ENCODE measurements around the gene PSMD9.
"Not testable (repeated sequence)": the region's sequence is repeated elsewhere in the genome, so short reads cannot be mapped to it uniquely, and the experiment has no call there.

PSMD9 gene, protein sequence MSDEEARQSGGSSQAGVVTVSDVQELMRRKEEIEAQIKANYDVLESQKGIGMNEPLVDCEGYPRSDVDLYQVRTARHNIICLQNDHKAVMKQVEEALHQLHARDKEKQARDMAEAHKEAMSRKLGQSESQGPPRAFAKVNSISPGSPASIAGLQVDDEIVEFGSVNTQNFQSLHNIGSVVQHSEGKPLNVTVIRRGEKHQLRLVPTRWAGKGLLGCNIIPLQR

DNA sequence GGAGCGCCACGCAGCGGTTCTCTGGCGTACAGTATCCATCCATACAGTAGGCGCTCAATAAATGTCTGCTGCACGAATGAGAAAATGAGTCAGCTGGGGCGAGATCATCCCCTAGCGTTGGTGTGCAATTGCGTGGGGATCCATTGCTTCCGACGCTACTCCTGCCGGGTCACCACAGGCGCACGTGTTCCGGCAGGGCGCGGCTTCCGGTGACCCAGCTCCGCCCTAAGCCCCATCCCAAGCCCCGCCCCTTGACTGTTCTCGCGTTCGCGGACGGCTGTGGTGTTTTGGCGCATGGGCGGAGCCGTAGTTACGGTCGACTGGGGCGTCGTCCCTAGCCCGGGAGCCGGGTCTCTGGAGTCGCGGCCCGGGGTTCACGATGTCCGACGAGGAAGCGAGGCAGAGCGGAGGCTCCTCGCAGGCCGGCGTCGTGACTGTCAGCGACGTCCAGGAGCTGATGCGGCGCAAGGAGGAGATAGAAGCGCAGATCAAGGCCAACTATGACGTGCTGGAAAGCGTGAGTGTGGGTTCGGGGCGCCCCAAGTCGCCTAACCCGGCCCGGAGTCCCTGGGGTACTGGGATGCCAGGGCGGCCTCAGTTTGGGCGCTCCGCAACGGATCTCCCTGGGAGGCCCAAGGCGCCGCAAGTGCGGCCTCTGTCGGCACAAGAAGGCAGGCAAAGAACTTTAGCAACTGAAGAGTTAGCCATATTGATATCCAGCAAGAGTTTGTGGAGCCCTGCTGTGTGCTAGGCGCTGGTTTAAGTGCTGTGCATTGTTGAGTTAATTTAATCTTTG, at the start of gene PSMD9:
Gene PSMD9 (plus strand): TSS at position 313 of the 796 bp plus-strand sequence. CDS start 67 bp downstream, at position 380.
- DNase-seq (ENCODE audit: low spot score) = peak; percentile 98

DNA sequence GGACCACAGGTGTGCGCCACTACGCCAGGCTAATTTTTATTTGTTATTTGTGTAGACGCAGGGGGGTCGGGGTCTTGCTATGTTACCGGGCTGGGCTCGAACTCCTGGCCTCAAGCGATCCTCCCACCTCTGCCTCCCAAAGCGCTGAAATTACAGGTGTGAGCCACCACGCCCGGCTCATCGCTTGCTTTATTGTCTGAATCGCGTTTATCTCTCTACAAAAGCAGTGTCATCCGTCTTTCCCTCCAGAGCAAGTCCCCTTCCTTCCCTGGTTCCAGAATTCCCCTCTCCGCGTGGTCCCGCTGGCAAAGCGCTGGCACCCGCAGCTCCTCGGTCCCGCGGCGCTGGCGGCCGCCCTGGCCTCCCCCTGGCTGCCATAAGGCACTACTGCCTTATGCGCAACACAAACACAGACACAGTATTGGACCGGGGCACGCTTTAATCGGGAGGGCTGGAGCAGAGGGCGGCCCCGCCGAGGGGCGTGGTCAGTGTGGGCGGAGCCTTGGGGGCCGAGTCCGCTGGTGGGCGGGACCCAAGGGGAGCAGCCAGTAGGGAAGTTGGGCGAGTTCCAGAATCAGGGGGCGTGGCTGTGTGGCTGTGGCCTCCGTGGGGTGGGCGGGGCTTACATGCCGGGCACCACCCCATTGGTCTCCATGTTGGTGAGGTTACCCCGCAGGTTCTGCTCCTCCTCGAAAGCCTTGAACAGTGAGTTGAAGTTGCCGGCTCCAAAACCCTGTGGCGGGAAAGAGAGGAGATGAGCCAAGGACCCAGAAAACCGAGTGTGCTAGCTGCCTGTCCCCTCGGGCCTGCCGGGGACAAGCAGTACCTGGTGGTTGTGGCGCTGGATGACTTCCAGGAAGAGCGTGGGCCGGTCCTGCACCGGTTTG, 49.2 kb upstream of the PSMD9 start:
- DNase-seq (ENCODE audit: low spot score) = peak; percentile 97

DNA sequence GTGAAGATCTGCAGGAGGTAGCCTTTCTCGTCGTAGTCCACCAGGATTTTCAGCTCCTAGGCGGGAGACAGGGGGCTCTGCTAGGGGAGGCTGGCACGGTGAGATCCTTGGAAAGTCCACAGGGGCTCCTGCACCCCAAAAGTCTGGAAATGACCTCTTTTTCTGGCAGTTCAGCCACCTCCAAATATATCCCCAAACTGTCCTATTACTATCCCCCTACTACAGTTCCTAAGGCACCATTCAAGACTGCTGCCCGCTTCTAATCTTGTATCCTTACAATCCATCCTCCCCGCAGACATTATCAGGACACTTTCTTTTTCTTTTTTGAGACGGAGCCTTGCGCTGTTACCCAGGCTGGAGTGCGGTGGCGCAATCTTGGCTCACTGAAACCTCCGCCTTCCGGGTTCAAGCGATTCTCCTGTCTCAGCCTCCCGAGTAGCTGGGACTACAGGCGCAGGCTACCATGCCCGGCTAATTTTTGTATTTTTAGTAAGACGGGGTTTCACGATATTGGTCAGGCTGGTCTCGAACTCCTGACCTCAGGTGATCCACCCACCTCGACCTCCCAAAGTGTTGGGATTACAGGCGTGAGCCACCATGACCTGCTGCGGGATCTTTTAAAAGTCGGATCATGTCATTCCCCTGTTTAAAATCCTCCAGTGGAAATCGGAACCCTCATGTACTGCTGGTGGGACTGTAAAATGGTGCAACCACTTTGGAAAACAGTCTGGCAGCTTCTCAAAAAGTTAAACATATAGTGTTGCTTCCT, 48.4 kb upstream of the PSMD9 start:
- DNase-seq (ENCODE audit: low spot score) = no peak

DNA sequence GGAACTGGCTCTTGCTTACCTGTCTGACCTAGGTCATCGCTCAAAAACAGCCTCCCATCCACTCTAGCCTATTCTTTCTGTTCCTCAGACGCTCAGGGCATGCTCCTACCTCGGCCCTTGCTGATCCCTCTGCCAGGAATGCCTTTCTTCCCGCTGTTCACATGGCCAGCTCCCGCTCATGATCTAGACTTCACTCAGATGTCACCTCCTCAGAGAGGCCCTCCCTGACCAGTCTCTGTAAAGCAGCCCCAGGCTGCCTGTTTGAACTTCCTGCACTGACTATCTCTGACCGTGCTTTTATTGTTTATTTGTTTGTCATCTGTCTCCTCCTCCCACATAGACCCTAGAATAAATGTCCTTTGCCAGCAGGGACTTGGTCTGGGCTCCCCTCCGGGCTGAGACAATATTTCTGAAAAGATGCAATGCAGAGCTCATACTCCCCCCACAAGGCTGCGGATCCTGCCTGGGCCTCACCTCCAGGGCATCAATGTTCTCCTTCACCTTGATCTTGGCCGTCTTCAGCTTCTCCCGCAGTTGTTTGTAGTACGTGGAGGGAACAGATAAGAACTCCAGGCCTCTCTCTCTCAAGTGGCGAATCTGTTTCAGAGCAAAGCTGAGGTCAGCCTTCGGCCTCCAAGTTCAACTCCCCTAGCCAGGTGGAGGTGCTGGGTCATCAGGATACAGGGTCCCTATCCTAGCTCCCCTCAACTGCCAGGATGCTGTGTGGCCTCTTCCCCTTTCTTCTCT, 45.2 kb upstream of the PSMD9 start:
- DNase-seq (ENCODE audit: low spot score) = no peak

DNA sequence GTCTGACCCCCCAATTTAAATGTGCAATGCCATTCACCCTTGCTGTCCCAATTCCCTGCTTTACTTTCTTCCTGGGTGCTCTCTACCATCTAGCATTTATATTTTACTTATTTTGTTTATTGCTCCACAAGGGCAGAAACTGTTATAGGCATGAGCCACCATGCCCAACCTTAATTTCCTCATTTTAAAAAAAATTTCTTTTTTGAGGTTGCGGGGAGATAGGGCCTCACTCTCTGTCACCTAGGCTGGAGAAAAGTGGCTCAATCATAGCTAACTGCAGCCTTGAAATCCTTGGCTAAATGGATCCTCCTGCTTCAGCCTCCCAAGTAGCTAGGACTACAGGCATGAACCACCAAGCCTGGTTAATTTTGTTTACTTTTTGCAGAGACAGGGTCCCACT, 42.9 kb upstream of the PSMD9 start:
- DNase-seq (ENCODE audit: low spot score) = no peak

DNA sequence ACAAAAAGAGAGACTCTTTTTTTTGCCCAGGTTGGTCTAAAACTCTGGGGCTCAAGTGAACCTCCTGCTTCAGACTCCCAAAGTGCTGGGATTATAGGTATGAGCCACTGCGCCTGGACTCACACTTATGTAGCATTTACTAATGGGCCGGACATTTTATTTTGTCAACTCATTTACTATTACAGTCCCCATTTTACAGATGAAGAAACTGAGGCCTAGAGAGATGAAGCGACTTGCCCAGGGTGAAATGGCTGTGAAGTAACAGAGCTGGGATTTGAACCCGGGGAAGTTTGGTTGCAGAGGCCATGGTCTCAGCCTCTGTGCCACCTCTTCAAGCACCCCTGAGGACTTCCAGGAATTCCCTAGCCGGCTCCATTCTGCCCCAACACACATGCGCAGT, 39.4 kb upstream of the PSMD9 start:
- no peak for DNase-seq (ENCODE audit: low spot score)

DNA sequence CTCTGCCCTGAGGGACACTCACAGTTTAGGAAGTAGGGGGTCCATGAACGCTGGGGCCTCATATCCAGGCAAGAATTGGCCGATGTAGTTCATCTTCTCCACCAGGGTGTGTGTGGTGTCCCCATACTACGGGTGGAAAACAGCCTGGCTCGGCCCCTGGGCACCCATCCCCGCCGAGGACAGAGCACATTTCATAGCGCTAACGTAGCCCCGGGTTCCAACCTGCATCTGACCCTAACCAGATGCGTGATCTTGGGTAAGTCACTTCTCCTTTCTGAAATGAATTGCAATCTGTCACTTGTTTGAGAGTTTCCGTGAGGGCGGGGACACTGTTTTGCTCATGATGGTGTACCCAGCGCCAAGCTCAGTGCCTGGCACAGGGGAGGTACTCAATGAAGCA, 38.9 kb upstream of the PSMD9 start:
- no peak for DNase-seq (ENCODE audit: low spot score)

DNA sequence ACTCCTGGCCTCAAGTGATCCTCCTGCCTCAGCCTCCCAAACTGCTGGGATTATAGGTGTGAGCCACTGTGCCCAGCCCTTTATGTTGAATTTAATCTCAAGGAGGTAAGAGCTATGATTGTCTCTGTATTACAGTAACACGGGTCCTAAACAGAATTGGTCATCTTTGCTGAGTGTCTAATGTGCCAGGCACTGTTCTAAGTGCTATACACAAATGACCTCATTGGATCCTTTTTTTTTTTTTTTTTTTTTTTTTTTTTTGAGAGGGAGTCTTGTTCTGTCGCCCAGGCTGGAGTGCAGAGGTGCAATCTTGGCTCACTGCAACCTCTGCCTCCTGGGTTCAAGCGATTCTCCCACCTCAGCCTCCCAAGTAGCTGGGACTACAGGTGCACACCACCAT, 36.2 kb upstream of the PSMD9 start:
- not testable (repeated sequence) for DNase-seq (ENCODE audit: low spot score)

DNA sequence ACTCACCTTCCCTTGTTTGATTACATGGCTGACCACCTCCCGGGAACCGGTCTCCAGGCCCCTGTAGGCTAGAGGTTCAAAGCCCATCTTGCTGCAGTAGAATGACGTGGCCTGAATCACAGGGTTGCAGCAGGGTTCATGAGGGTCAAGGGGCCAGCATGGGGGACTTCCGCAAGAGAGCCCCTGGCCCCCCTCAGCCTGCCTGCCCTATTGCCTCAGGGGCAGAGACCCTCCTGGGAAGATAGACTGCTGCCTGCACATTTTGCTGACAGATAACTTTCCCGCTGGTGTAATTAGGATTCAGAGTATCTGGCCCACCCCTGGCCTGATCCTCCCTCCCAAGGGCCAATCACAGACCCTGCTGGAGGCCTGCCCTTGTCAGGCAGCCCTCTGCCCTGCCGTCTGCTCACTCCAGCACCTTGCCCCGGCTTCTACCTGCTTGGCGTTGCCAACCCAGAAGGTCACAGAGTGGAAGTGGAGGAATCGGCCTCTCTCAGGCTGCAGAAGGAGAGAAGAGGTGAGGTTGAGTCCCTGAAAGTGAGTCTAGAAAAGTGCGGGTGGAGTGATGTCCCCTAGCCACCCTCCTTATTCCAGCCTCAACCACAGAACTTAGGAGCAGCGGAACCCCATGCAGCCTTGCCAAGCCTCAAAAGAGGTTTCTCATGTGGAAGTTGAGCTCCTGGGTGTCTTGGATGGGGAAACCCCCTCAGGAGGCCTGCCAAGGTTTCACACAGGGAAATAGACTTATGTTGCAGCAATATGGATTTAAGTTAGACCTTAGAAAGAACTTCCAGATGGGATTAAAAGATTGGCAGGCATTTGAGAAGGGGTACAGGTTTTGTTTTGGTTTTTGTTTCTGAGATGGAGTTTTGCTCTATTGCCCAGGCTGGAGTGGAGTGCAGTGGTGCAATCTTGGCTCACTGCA, 31.0 kb upstream of the PSMD9 start:
- DNase-seq (ENCODE audit: low spot score) = no peak

DNA sequence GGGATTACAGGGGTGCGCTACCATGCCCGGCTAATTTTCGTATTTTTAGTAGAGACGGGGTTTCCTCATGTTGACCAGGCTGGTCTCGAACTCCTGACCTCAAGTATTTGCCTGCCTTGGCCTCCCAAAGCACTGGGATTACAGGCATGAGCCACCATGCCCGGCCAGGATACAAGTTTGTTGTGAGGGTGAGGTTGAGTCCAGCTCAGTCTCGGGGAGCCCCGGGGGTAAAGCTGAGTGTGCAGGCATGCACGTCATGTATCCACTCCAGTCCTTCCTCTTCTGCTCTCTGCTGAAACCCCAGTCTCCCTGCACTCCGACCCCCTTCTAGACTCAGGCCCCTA, 30.3 kb upstream of the PSMD9 start:
- no peak for DNase-seq (ENCODE audit: low spot score)

DNA sequence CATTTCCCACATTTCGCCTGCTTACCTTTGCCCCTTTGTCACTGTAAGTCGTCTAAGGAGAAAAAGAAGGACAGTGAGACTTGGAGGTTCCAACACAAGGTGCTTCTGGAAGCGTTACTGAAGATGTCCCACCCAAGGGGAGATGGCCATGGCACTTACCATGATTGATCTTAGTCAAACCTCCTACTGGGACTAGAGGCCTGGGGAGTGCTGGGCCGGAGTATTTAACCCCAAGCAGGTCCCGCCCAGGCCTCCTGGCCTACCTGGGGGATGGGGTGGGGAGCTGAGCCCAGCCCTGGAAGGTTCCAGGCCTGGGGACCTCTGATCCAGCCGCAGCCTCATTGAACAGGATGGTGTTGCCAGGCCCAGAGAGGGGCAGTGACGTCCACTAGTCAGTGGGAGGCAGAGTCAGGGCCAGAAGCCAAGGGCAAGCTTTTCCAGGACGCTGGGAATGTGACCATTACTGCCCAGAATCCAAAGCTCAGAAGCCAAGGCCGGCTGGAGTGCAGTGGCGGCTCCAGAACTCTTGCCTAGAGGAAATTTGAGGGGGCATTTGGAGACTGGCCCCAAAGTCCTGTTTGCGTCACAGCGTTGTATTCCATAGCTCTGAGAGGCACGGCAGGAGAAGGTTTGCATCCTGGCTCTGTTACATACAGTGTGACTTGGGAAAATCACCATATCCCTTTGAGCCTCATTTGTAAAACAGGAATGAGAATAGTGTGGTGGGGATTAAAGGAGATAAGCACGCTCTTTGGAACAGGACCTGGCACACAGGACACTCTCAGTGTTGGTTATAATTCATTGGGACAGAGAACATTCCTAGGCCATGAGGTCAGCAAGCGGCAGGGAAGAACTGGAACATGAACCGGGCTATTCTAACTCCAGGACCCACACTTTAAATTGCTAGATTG, 29.7 kb upstream of the PSMD9 start, which contains the start of gene HPD:
Gene HPD (minus strand): TSS at position 198 of the 911 bp plus-strand sequence. CDS start 36 bp downstream, at position 162.
- DNase-seq (ENCODE audit: low spot score) = peak; percentile 19

DNA sequence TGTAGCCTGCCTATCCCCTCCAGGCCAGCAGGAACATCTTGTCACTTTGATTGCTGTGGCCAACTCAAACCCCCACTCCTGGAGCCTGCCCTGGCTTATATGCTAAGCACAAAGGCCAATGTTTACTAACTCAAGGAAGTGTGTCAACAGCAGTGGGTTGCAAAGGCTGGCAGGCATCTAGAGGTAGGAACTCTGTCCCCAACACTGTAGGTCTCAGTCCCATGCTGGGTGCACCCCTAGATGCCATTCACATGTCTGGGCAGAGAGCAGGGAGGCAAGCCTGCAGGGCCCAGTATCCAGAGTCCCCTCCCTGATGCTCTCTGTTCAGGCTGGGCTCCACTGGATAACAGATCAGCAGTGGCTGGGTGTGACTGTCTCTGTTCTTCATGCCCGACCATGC, 28.3 kb upstream of the PSMD9 start:
- no peak for DNase-seq (ENCODE audit: low spot score)

DNA sequence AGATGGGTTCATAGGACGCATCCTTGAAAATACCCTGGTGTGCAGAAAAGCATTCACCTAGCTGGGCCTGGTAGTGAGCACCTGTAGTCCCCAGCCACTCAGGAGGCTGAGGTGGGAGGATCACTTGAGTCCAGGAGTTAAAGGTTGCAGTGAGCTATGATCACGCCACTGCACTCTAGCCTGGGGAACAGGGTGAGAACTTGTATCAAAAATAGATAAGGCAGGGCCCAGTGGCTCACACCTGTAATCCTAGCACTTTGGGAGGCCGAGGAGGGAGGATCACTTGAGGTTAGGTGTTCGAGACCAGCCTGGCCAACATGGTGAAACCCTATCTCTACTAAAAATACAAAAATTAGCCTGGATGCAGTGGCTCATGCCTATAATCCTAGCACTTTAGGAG, 27.9 kb upstream of the PSMD9 start:
- not testable (repeated sequence) for DNase-seq (ENCODE audit: low spot score)

DNA sequence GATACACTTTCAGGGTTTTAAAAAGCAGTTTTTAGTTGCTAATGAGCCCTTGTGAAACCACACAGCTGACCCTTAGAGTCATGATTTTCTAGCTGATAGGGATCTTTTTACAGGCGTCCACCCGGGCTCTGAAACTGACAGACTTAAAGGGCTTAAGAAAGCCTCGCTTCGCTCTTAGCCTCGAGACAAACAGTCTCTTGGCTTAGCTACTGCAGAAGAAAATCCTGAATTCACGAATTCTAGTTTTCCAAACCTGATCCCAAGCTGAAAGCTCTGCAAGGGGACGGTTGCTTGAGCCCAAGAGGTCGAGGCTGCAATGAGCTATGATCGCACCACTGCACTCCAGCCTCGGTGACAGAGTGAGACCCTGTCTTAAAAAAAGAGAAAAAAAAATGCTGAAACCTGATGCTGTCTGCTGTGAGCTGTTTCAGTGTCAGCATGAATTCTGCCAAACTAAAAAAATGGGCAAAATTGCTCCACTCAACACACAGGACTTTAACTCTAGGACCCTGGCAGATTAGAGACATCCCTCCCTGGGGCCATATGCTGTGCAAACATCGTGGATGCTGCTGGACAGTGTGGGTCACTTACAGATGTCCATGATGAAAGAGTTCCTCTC, 26.8 kb upstream of the PSMD9 start:
- DNase-seq (ENCODE audit: low spot score) = no peak

DNA sequence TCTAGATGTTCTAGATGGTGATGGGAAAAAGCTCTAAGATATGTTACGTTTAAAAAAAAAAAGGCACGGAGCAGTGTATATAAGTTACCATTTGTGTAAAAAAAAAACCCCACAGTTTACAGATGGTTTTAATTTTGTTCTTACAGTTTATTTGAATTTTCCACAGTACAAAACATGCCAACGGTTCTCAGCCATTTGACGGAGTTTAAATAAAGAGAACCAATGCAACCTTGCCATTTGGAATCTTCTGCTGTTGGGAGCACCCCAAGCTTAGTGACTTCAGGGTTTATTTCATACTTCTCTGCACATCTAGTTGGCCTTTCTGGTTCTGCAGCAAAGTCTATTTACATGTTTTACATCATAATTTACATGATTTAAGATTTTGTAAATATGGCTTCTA, 22.3 kb upstream of the PSMD9 start:
- DNase-seq (ENCODE audit: low spot score) = no peak

DNA sequence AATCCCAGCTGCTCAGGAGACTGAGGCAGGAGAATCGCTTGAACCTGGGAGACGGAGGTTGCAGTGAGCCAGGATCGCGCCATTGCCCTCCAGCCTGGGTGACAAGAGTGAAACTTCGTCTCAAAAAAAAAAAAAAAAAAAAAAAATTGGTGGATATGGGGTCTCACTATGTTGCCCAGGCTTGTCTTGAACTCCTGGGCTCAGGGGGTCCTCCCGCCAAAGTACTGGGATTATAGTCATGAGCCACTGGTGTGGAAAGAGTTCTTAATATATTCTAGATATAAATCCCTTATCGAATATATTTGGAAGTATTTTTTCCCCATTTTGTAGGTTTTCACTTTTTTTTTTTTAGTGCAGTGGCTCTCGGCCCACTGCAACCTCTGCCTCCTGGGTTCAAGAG, 19.4 kb upstream of the PSMD9 start:
- not testable (repeated sequence) for DNase-seq (ENCODE audit: low spot score)

DNA sequence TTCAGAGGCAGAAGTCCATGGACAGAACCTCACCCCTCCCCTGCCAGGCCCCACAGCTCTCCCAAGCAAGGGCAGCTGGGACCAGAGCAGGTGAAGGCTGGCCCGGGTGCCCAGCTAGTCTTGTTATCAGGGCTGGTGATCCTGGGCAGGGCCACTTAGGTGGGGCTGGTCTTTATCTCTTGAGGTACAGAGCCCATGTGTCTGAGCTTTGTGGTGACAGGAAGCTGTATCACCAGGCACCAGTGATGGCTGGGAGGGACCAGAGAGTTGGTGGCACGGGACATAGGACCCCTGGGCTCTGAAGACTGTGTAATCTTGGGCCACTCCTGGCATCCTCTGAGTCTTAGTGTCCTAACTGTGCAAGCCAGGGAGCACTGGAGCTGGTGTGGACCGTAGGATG, 17.1 kb upstream of the PSMD9 start:
- DNase-seq (ENCODE audit: low spot score) = no peak

DNA sequence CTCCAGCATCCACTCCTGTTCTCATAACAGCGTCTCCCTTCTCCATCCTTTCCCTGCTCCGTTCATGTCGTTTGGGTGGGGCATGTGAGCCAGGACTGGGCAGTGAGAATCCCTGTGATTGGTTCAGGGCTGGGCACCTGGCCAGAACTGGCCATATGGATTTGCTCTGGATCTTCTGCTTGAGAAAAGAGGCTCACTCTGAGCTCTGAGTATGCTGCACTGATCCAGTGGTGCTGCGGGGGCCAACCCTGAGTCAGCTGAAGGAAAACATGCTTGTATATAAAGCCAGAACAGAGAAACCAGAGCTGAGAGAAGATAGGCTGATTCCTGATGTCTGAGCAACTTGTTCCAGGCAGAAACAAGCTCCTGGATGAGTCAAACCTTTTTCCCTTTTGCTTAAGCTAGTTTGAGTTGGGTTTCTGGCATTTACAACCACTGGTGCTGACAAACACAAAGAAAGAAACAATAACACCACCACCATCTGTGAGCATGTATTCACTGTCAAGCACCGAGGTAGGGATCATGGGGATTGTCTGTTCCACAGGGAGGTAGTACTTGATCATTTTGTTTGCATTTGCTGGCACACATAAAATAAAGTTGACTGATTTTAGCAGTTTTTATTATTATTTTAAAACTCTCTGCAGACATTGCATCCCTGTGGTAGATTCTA, 15.9 kb upstream of the PSMD9 start:
- DNase-seq (ENCODE audit: low spot score) = peak; percentile 11
